Body of pancreas (tissue), 4 donors: Measurements from ENCODE around the gene EMP2. TPM values are rescaled to one million over a fixed set of nuclear protein-coding genes. Genes with fewer than 3 reads are reported as not detected.

ENCODE experiments used
- ATAC-seq: fragments of 150-250 bp; one replicate; pipeline ENCODE4 v1.9.1; 2016
- DNase-seq, 4 donors: peaks; one replicate each; pipeline ENCODE4 v3.0.0-alpha.2; 2019
- H3K27ac ChIP-seq, 4 donors: fragments of 200-600 bp; sonication (generic); 1 replicate in 3 of 4; 2 replicates in 1 of 4; pipeline versions ENCODE4 v1.5.1 to v1.6.1; 2016 to 2019; ENCODE audit warnings: mild to moderate bottlenecking in 1 of 4, mixed read lengths in 1 of 4, moderate library complexity in 1 of 4
- H3K27me3 ChIP-seq, 2 donors: fragments of 200-600 bp; sonication (generic); one replicate each; pipeline ENCODE4 v1.6.0; 2016; ENCODE audit warnings: mild to moderate bottlenecking in 1 of 2
- H3K36me3 ChIP-seq, 2 donors: fragments of 200-600 bp; sonication (generic); replicated peaks in 1 of 2; 2 replicates each; pipeline ENCODE4 v1.5.1; 2016; ENCODE audit warnings: low read depth in 2 of 2; ENCODE audit not compliant: insufficient read depth in 1 of 2
- H3K4me1 ChIP-seq: fragments of 200-600 bp; sonication (generic); one replicate; pipeline ENCODE4 v1.6.0; 2016
- H3K4me3 ChIP-seq, 2 donors: fragments of 200-600 bp; sonication (generic); 1 replicate in 1 of 2; 2 replicates in 1 of 2; pipeline ENCODE4 v1.5.1; 2016 to 2019
- H3K9me3 ChIP-seq, 3 donors: fragments of 200-600 bp; sonication (generic); 1 replicate in 2 of 3; 2 replicates in 1 of 3; pipeline ENCODE4 v1.5.1; 2016
- POLR2A ChIP-seq, 3 donors: fragments of 450-650 bp; IDR thresholded peaks; one replicate each; pipeline ENCODE4 v1.6.1; 2016; ENCODE audit warnings: antibody characterized with exemption in 3 of 3, mild to moderate bottlenecking in 2 of 3
- WGBS, 2 donors: methylation state at CpG; one replicate each; pipeline ENCODE4 v1.1.5; 2017; 5-methylcytosine and 5-hydroxymethylcytosine counted together
- intact Hi-C: fragments of 100-400 bp; cut with DNase I; formaldehyde crosslinking; loops from one replicate; pipeline ENCODE4 v1.15.1; 2023
- total RNA-seq, 2 donors: library from RNA; depleted of rRNA; stranded (reverse); fragments of >200 nt; gene quantifications; one replicate each; pipeline ENCODE4 v1.1.0, GENCODE V29; 2016
- TF ChIP-seq, protein P1 (sequence below), 7 experiments: fragments of 450-650 bp in 4 of 7; fragments of 200-600 bp in 3 of 7; sonication (generic) in 3 of 7; IDR thresholded peaks; one replicate each; pipeline ENCODE4 v1.5.1; 2016 to 2019; ENCODE audit warnings: antibody characterized with exemption in 7 of 7

EMP2 gene
- total RNA-seq, 2 donors from 2014 or later = 8.6 to 17.9 TPM

DNA sequence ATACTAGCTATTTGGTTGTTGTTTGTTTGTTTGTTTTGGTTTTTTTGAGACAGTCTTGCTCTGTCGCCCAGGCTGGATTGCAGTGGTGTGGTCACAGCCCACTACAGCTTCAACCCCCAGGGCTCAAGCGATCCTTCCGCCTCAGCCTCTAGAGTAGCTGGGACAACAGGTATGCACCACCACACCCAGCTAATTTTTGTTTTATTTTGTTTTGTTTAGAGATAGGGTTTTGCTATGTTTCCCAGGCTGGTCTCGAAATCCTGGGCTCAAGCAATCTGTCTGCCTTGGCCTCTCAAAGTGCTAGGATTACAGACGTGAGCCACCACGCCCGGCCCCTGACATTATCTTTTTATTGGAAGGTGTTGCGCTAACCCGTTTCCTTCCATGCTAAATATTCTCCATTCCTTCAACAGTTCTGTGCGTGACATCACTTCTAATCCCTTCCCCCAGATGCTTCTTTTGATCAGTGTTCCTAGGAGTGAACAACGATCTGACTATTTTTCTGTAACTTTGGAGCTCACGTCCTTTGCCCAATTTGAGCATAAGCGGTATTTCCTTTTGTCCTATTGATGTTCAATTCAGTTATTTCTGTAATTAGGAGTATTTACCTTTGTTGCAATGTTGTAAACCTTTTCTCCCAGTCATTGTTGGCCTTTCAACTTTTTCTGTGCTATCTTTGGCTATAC lies 30.2 kb upstream of the EMP2 start:
- intact Hi-C loops = no loop called here
- no peak for ATAC-seq
- H3K27ac ChIP-seq = no peak overlapping the region

DNA sequence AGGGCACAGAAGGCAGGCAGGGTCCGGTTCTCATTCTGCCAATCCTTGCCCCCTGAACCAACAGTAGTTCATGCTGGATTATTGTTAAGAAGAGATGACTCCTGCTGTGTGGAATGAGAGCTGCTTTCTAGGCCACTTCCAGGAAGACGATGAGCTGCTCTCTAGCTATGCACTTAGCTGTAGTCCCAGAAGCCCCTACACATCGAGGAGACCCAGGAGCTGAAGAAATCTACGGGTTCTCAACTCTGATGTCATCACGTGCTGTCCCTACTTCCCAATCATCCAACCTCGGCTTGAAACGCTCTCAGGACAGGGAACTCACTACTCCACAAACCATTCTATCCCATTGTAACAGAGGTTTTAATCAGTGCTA lies 29.0 kb upstream of the EMP2 start:
- 63 to 72% methylated on average over 7 of the region's 7 CpGs for WGBS, 2 donors
- H3K27ac ChIP-seq = no peak overlapping the region
- H3K4me1 ChIP-seq = no peaks in the 10 kb centered on the region
- no peaks in the 10 kb centered on the region for H3K9me3 ChIP-seq
- intact Hi-C loops = no loop called here
- TF ChIP-seq, protein P1, sequence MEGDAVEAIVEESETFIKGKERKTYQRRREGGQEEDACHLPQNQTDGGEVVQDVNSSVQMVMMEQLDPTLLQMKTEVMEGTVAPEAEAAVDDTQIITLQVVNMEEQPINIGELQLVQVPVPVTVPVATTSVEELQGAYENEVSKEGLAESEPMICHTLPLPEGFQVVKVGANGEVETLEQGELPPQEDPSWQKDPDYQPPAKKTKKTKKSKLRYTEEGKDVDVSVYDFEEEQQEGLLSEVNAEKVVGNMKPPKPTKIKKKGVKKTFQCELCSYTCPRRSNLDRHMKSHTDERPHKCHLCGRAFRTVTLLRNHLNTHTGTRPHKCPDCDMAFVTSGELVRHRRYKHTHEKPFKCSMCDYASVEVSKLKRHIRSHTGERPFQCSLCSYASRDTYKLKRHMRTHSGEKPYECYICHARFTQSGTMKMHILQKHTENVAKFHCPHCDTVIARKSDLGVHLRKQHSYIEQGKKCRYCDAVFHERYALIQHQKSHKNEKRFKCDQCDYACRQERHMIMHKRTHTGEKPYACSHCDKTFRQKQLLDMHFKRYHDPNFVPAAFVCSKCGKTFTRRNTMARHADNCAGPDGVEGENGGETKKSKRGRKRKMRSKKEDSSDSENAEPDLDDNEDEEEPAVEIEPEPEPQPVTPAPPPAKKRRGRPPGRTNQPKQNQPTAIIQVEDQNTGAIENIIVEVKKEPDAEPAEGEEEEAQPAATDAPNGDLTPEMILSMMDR (IDR thresholded peaks at IDR 0.05) = no peak
- no peak for TF ChIP-seq POLR2A (IDR thresholded peaks at IDR 0.05)
- no peak for DNase-seq
- no peaks in the 10 kb centered on the region for H3K36me3 ChIP-seq
- no peaks in the 10 kb centered on the region for H3K27me3 ChIP-seq
- H3K4me3 ChIP-seq = no peak overlapping the region
- ATAC-seq = no peak

More for the DNA sequence above, 30.2 kb upstream of the EMP2 start:
- Histone ChIP-seq H3K27me3 (no peaks in the 10 kb centered on the region), H3K4me3 (no peak overlapping the region), H3K36me3 (no peaks in the 10 kb centered on the region), H3K4me1 (no peaks in the 10 kb centered on the region), H3K9me3 (no peaks in the 10 kb centered on the region)
- WGBS, 2 donors = 77 to 82% methylated on average over 13 of the region's 13 CpGs
- no peak for DNase-seq
- TF ChIP-seq, protein P1 (IDR thresholded peaks at IDR 0.05) = no peak
- TF ChIP-seq POLR2A (IDR thresholded peaks at IDR 0.05) = no peak

DNA sequence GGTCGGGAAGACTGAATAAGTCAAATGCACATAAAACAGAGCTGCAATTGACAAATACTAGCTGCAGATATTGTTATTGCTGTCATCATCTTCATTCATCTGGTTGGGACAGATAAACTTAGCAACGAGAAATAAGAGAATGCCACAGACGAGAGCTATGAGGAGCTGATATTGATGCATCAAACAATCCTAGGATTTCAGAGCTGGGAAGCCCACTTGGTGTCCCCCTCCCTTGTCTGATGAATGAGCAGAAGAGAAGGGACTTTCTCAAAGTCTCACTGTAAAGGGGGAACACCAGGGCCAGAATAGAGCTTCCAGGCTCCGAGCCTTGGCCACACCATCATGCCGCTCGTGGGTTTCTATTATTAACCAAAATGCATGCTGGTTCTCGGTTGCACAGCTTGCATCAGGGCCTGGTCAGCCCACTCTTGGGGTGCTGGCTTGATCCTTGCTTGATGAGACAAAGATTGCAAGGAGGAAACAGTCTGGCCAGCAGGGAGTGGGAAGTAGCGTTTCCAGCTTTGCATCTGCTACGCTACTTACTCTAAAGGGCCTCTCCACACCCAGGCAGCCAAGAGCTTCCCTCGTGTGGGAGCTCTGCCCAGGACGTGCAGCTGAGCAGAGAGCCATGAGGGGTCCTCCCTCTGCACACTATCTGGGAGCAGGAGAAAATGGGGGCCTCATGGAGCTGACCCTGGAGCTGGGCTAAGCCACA lies 28.4 kb upstream of the EMP2 start:
- no peak for ATAC-seq
- H3K4me3 ChIP-seq = no peak overlapping the region
- H3K9me3 ChIP-seq = no peaks in the 10 kb centered on the region
- no peak overlapping the region for H3K27ac ChIP-seq
- no peaks in the 10 kb centered on the region for H3K4me1 ChIP-seq
- intact Hi-C loops = no loop called here
- no peaks in the 10 kb centered on the region for H3K27me3 ChIP-seq
- WGBS, 2 donors = 61 to 86% methylated on average over 7 to 11 of the region's 11 CpGs
- no peak for DNase-seq
- H3K36me3 ChIP-seq = no peaks in the 10 kb centered on the region
- no peak for TF ChIP-seq POLR2A (IDR thresholded peaks at IDR 0.05)
- TF ChIP-seq, protein P1 (IDR thresholded peaks at IDR 0.05) = no peak

DNA sequence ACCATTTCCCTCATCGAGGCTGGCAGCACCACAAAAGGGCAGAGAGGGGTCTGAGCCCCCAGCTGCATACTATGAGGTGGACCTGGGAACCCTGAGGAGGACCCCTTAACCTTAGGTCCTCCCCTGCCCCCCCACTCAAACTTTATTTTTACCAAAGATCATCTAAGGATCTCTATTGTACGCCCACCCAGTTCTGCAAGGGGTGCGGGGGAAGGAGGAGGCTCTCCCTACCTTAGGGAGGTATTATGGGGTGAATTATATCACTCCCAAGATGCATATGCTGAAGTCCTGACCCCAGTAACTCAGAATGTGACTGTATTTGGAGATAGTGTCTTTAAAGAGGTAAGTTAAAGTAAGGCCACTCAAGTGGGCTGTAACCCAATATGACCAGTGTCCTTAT lies 26.8 kb upstream of the EMP2 start:
- intact Hi-C loops = no loop called here
- ATAC-seq (no peak), DNase-seq (no peak)
- Histone ChIP-seq H3K4me1 (no peaks in the 10 kb centered on the region), H3K9me3 (no peaks in the 10 kb centered on the region), H3K27me3 (no peaks in the 10 kb centered on the region), H3K36me3 (no peaks in the 10 kb centered on the region), H3K4me3 (no peak overlapping the region), H3K27ac (no peak overlapping the region)
- TF ChIP-seq, protein P1 (IDR thresholded peaks at IDR 0.05) = no peak
- TF ChIP-seq POLR2A (IDR thresholded peaks at IDR 0.05) = no peak
- WGBS, 2 donors = 66 to 72% methylated on average over 3 of the region's 3 CpGs
